Measurements from ENCODE around the gene TRAF4.

GRCh38 chr17:28774206-28774605 lies 30.4 kb downstream of the TRAF4 start:
- TF ChIP-seq POLR2AphosphoS5 (IDR thresholded peaks at IDR 0.05; ENCODE audit: low read depth, low read length): no peak
- no peak for TF ChIP-seq TAF1 (IDR thresholded peaks at IDR 0.05; ENCODE audit: borderline replicate concordance, insufficient read depth, low read length)
- no peak for TF ChIP-seq SIN3A (IDR thresholded peaks at IDR 0.05; ENCODE audit: borderline replicate concordance, insufficient read depth, low read length)

Measured in PFSK-1 (cell line).